ENCODE data around the gene RAB40C.
"Not testable (repeated sequence)": the region's sequence is repeated elsewhere in the genome, so short reads cannot be mapped to it uniquely, and the experiment has no call there.

RAB40C gene

GRCh38 chr16:588639-588888 is 1.3 kb upstream of the RAB40C start:
- Mint-ChIP-seq H3K4me3 (peak overlapping the region; percentile 91), H3K36me3 (ENCODE audit: low read depth) (peaks cover 7% of the 10 kb centered on the region), H3K4me1 (ENCODE audit: low read depth) (peaks cover 21% of the 10 kb centered on the region), H3K27ac (peak overlapping the region; percentile 97), H3K27me3 (no peaks in the 10 kb centered on the region), H3K9me3 (no peaks in the 10 kb centered on the region)

GRCh38 chr16:588889-589657 is 793 bp upstream of the RAB40C start:
- H3K36me3 Mint-ChIP-seq (ENCODE audit: low read depth), result peaks cover 7% of the 10 kb centered on the region
- peak overlapping the region; percentile 91 for H3K4me3 Mint-ChIP-seq

GRCh38 chr16:590188-590814 is 435 bp downstream of the RAB40C start:
- Mint-ChIP-seq H3K4me3 (peak overlapping the region; percentile 87), H3K9me3 (no peaks in the 10 kb centered on the region), H3K4me1 (ENCODE audit: low read depth) (peaks cover 26% of the 10 kb centered on the region), H3K27ac (no peak overlapping the region), H3K36me3 (ENCODE audit: low read depth) (peaks cover 7% of the 10 kb centered on the region), H3K27me3 (no peaks in the 10 kb centered on the region)

More at GRCh38 chr16:588889-589657, 793 bp upstream of the RAB40C start:
- Mint-ChIP-seq H3K27me3 (no peaks in the 10 kb centered on the region), H3K27ac (peak overlapping the region; percentile 98), H3K9me3 (no peaks in the 10 kb centered on the region), H3K4me1 (ENCODE audit: low read depth) (peaks cover 23% of the 10 kb centered on the region)

DNA sequence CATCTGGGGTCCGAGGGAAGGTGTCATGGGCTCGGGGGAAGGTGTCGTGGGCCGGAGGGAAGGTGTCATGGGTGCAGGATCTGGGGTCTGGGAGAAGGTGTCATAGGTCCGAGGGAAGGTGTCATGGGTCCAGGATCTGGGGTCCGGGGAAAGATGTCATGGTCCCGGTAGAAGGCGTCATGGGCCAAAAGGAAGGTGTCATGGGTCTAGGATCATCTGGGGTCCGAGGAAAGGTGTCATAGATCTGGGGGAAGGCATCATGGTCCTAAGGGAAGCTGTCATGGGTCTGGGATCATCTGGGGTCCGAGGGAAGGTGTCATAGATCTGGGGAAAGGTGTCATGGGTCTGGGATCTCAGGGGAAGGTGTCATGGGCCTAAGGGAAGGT is 942 bp downstream of the RAB40C start:
- no peaks in the 10 kb centered on the region for H3K27me3 Mint-ChIP-seq
- peak overlapping the region; percentile 77 for H3K27ac Mint-ChIP-seq
- peaks cover 7% of the 10 kb centered on the region for H3K36me3 Mint-ChIP-seq (ENCODE audit: low read depth)
- peak overlapping the region; percentile 87 for H3K4me3 Mint-ChIP-seq
- H3K9me3 Mint-ChIP-seq, result no peaks in the 10 kb centered on the region
- peaks cover 31% of the 10 kb centered on the region for H3K4me1 Mint-ChIP-seq (ENCODE audit: low read depth)

DNA sequence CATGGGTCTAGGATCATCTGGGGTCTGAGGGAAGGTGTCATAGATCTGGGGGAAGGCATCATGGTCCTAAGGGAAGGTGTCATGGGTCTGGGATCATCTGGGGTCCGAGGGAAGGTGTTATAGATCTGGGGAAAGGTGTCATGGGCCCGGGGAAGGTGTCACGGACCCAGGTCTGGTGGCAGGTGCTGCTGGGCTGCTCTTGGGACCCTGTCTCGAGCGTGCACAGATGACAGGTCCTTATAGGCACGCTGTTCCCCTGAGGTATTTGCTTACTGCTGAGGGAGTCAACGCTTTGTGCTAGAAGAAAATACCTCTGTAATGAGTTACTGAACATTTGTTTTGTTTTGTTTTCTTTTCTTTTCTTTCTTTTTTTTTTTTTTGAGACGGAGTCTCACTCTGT is 1.4 kb downstream of the RAB40C start:
- H3K27me3 Mint-ChIP-seq, result no peaks in the 10 kb centered on the region
- H3K27ac Mint-ChIP-seq, result peak overlapping the region; percentile 77
- H3K4me3 Mint-ChIP-seq, result peak overlapping the region; percentile 87
- H3K36me3 Mint-ChIP-seq (ENCODE audit: low read depth), result peaks cover 7% of the 10 kb centered on the region
- peaks cover 35% of the 10 kb centered on the region for H3K4me1 Mint-ChIP-seq (ENCODE audit: low read depth)
- no peaks in the 10 kb centered on the region for H3K9me3 Mint-ChIP-seq

- peaks cover 35% of the 10 kb centered on the region for H3K4me1 Mint-ChIP-seq (ENCODE audit: low read depth)
- H3K4me3 Mint-ChIP-seq, result no peak overlapping the region
- no peaks in the 10 kb centered on the region for H3K9me3 Mint-ChIP-seq
- no peaks in the 10 kb centered on the region for H3K27me3 Mint-ChIP-seq
- H3K36me3 Mint-ChIP-seq (ENCODE audit: low read depth), result peaks cover 7% of the 10 kb centered on the region
- no peak overlapping the region for H3K27ac Mint-ChIP-seq
These were observed 2.1 kb downstream of the RAB40C start for GRCh38 chr16:591892-592517.

GRCh38 chr16:592518-593306 is 2.8 kb downstream of the RAB40C start:
- Mint-ChIP-seq H3K4me1 (ENCODE audit: low read depth) (peaks cover 32% of the 10 kb centered on the region), H3K27me3 (no peaks in the 10 kb centered on the region), H3K4me3 (no peak overlapping the region), H3K36me3 (ENCODE audit: low read depth) (peaks cover 4% of the 10 kb centered on the region), H3K9me3 (no peaks in the 10 kb centered on the region), H3K27ac (no peak overlapping the region)

- Mint-ChIP-seq H3K36me3 (ENCODE audit: low read depth) (peaks cover under 1% of the 10 kb centered on the region), H3K27ac (no peak overlapping the region), H3K4me3 (no peak overlapping the region), H3K9me3 (no peaks in the 10 kb centered on the region), H3K4me1 (ENCODE audit: low read depth) (peaks cover 32% of the 10 kb centered on the region), H3K27me3 (no peaks in the 10 kb centered on the region)
These were observed 3.5 kb downstream of the RAB40C start for GRCh38 chr16:593406-593805.

DNA sequence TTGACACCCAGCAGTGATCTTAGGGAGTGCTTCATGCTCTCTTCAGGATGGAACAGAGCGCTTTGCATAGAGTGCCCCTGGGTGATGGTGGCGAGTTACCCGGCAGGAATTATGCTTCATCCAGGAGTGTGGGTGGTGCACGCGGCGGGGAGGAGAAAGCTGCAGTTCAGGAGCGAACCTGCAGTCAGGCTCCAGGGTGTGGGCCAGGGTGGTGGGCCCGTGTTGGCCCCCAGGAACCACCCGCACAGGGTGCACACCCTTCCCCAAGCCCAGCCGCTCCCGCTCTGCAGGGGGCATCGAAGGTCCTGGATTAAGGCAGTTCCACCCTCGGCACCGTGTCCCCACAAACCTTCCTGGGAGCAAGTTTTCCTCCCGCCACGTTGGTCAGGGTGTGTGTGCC is 3.9 kb downstream of the RAB40C start:
- Mint-ChIP-seq H3K27ac (no peak overlapping the region), H3K9me3 (no peaks in the 10 kb centered on the region), H3K36me3 (ENCODE audit: low read depth) (no peaks in the 10 kb centered on the region), H3K27me3 (no peaks in the 10 kb centered on the region), H3K4me3 (no peak overlapping the region), H3K4me1 (ENCODE audit: low read depth) (peaks cover 32% of the 10 kb centered on the region)

- no peak overlapping the region for H3K27ac Mint-ChIP-seq
These were observed 5.2 kb downstream of the RAB40C start for GRCh38 chr16:595094-595528.

GRCh38 chr16:595942-596735 is 6.3 kb downstream of the RAB40C start:
- Mint-ChIP-seq H3K4me1 (ENCODE audit: low read depth) (peaks cover 24% of the 10 kb centered on the region), H3K27ac (peak overlapping the region; percentile 55), H3K4me3 (no peak overlapping the region), H3K9me3 (no peaks in the 10 kb centered on the region), H3K27me3 (no peaks in the 10 kb centered on the region), H3K36me3 (ENCODE audit: low read depth) (no peaks in the 10 kb centered on the region)

More at GRCh38 chr16:595094-595528, 5.2 kb downstream of the RAB40C start:
- H3K27me3 Mint-ChIP-seq, result no peaks in the 10 kb centered on the region
- no peaks in the 10 kb centered on the region for H3K36me3 Mint-ChIP-seq (ENCODE audit: low read depth)
- no peaks in the 10 kb centered on the region for H3K9me3 Mint-ChIP-seq
- H3K4me3 Mint-ChIP-seq, result no peak overlapping the region
- peaks cover 32% of the 10 kb centered on the region for H3K4me1 Mint-ChIP-seq (ENCODE audit: low read depth)

DNA sequence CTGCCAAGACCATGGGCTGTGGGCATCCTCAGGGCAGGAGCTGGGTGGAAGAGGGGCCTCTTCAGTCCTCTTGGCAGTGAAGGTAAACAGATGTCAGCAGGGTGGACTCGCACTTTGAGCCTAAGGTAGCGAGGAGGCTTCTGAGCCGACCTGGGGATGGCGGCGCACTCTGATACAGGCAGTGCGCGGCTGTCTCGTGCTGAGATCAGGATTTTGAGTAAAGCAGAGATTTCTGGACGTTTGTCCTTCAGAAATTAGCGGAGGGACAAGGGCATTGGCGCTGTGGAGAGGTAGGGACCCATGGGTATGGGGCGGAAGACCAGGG is 6.8 kb downstream of the RAB40C start:
- Mint-ChIP-seq H3K27ac (no peak overlapping the region), H3K4me3 (no peak overlapping the region), H3K4me1 (ENCODE audit: low read depth) (peaks cover 22% of the 10 kb centered on the region), H3K27me3 (no peaks in the 10 kb centered on the region), H3K36me3 (ENCODE audit: low read depth) (no peaks in the 10 kb centered on the region), H3K9me3 (no peaks in the 10 kb centered on the region)

- H3K36me3 Mint-ChIP-seq (ENCODE audit: low read depth); H3K4me3 Mint-ChIP-seq; H3K9me3 Mint-ChIP-seq; H3K27ac Mint-ChIP-seq; H3K27me3 Mint-ChIP-seq: not testable (repeated sequence)
- peaks cover 19% of the 10 kb centered on the region for H3K4me1 Mint-ChIP-seq (ENCODE audit: low read depth)
These were observed 7.8 kb downstream of the RAB40C start for GRCh38 chr16:597655-598054.

- Mint-ChIP-seq H3K9me3 (no peaks in the 10 kb centered on the region), H3K27ac (no peak overlapping the region), H3K4me1 (ENCODE audit: low read depth) (peaks cover 22% of the 10 kb centered on the region), H3K36me3 (ENCODE audit: low read depth) (no peaks in the 10 kb centered on the region), H3K4me3 (no peak overlapping the region), H3K27me3 (no peaks in the 10 kb centered on the region)
These were observed 9.2 kb downstream of the RAB40C start for GRCh38 chr16:598823-599739.
